ENCODE data around the gene CASK.
"Not testable (repeated sequence)": the region's sequence is repeated elsewhere in the genome, so short reads cannot be mapped to it uniquely, and the experiment has no call there.

Gene CASK

DNA sequence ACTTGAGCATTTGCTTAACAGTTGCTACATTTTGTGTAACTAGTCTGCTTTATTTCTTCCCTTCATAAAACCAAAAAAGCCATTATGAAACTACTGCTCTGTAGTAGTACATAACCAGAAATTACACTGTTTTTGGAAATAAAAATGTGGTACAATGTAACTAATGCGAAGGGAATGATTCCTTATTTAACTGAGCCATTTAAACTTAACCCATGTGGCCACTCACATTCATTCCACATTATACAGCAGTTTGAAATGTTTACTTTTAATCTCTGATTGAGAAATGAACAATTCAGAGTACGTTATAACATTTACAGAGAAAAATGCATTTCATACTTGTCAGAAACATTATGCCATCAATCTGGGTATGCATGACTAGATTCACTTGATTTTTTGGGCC is 382.0 kb downstream of the CASK start:
- FAIRE-seq (no peak), DNase-seq (ENCODE audit: extremely low spot score, insufficient read length, low read depth) (no peak)

DNA sequence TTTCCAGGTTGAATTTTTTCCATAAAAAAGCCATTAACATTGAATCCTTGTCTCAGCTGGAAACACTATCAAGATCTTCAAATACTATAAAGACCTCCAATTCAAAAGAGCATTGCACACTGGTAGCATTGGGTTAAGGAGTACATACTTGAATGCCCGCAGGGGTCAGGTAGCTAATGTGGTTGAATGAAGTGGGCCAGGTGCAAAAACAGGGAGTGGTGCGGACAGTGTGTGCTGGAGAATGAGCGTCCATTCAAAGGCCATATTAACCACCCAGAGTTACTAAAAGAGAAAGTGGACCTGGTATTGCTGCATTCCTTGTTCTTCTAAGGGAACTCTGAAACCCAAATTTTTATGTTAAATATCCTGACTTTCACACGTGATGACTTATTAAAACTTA is 384.6 kb downstream of the CASK start:
- FAIRE-seq (no peak), DNase-seq (ENCODE audit: extremely low spot score, insufficient read length, low read depth) (no peak)

DNA sequence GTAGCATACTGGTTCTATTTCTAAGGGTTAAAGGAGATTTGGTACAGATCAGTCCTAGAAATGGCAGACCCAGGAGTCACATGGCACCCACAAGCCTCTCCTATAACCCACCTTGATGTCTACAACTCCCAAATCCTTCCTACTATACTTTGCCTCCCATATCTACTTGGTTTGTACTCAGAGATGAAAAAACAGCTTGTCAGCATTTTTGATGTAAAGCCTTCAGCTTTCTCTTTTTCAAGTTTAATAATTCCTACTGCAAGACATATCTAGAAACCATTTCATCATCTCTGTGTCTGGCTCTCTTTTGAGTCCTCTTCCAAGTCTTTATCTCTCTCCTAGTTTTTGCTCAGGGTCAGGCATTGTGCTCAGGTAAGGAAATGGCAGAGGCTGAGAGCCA is 393.3 kb downstream of the CASK start:
- DNase-seq (ENCODE audit: extremely low spot score, insufficient read length, low read depth), result no peak
- no peak for FAIRE-seq

- FAIRE-seq (no peak), DNase-seq (ENCODE audit: extremely low spot score, insufficient read length, low read depth) (no peak)
Measured at GRCh38 chrX:41529221-41529620, 394.1 kb downstream of the CASK start.

- FAIRE-seq (no peak), DNase-seq (ENCODE audit: extremely low spot score, insufficient read length, low read depth) (no peak)
Measured at GRCh38 chrX:41528784-41529183, 394.6 kb downstream of the CASK start.

- DNase-seq (ENCODE audit: extremely low spot score, insufficient read length, low read depth) (no peak), FAIRE-seq (peak; percentile 69)
Measured at GRCh38 chrX:41526925-41527324, 396.4 kb downstream of the CASK start.

GRCh38 chrX:41526271-41526670 is 397.1 kb downstream of the CASK start:
- DNase-seq (ENCODE audit: extremely low spot score, insufficient read length, low read depth) (no peak), FAIRE-seq (no peak)

GRCh38 chrX:41522671-41523070 is 400.7 kb downstream of the CASK start:
- DNase-seq (ENCODE audit: extremely low spot score, insufficient read length, low read depth) (no peak), FAIRE-seq (no peak)

GRCh38 chrX:41522081-41522480 is 401.3 kb downstream of the CASK start:
- FAIRE-seq (no peak), DNase-seq (ENCODE audit: extremely low spot score, insufficient read length, low read depth) (no peak)

DNA sequence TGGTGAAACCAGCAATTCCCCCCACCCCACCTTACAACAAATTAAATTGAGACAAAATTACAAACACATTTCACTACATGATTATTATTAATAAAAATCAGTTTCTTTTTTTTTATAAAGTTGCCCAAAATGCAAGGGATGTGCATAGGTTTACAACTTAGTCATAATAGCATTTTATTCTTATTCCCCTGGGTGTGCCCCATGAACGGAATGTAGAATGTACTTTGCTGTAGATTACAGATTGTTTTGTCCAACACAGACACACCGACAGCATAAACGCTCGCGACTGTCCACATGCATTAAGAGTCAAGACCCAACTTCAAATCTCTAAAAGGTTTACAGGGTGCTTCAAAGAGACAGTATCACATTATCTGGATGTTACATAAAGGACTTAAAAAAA is 403.9 kb downstream of the CASK start:
- no peak for DNase-seq (ENCODE audit: extremely low spot score, insufficient read length, low read depth)
- no peak for FAIRE-seq

- FAIRE-seq, result no peak
- DNase-seq (ENCODE audit: extremely low spot score, insufficient read length, low read depth), result no peak
Measured at GRCh38 chrX:41518841-41519220, 404.5 kb downstream of the CASK start.

GRCh38 chrX:41518127-41518840 is 405.1 kb downstream of the CASK start:
- FAIRE-seq (peak; percentile 21), DNase-seq (ENCODE audit: extremely low spot score, insufficient read length, low read depth) (no peak)

GRCh38 chrX:41516999-41517765 is 406.2 kb downstream of the CASK start:
- no peak for DNase-seq (ENCODE audit: extremely low spot score, insufficient read length, low read depth)
- FAIRE-seq, result no peak

DNA sequence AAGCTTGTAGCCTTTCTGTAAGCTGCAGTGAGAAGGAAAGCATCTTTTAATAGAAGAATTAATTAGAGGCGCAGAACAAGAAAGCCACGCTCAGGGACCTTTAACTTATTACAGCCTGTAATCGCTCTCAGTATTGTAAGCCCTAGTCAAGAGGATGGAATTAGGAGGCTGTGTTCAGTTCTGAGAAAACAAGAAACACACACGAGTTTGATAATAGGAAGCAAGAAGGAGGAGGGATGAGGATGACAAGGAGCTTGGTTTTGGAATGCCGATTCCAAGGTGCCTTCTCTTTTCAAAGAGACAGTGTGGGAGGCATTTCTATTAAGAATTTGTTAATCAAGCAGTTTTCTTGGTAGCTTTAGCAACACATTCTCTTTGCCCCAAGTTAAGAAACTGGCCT is 406.9 kb downstream of the CASK start:
- no peak for DNase-seq (ENCODE audit: extremely low spot score, insufficient read length, low read depth)
- peak; percentile 5 for FAIRE-seq

GRCh38 chrX:41515376-41515775 is 408.0 kb downstream of the CASK start:
- no peak for DNase-seq (ENCODE audit: extremely low spot score, insufficient read length, low read depth)
- no peak for FAIRE-seq

GRCh38 chrX:41514179-41514578 is 409.2 kb downstream of the CASK start:
- DNase-seq (ENCODE audit: extremely low spot score, insufficient read length, low read depth), result no peak
- FAIRE-seq, result no peak

- not testable (repeated sequence) for DNase-seq (ENCODE audit: extremely low spot score, insufficient read length, low read depth); FAIRE-seq
Measured at GRCh38 chrX:41512853-41513252, 410.5 kb downstream of the CASK start.

DNA sequence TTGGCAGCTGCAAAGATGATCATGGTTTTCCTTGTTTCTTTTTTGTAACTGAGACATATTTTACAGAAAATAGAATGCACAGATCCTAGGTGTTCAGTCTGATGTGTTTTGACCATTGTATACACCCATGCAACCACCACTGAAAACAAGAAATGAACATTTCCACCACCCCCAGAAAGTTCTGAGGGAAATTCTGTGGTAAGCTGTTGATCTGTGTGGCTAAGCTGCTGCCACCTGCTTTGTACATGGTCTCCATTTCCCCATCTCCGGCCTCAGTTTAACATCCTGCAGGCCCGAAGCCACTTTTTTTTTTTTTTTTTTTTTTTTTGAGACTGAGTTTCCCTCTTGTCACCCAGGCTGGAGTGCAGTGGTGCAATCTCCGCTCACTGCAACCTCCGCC is 411.0 kb downstream of the CASK start:
- FAIRE-seq (peak; percentile 88), DNase-seq (ENCODE audit: extremely low spot score, insufficient read length, low read depth) (peak; percentile 8)

DNA sequence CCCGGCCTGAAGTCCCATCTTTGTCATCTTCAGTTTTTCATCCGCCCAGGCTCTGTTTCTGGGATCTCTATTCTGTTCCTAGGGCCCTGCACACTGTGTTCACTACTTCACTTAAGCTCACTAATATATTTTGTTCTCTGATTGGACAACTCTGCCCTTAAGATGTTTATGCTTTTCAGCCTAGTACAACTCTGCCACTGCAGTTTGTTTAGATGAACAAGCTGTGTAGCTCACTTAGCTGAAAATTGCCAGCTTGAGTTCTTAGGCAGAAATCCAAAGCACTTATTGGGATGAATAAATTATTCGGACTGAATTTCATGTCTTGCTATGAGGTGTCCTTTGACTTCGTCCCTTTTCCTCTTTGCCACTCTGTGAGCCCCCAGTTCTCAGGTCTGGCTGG is 415.4 kb downstream of the CASK start:
- DNase-seq (ENCODE audit: extremely low spot score, insufficient read length, low read depth) (no peak), FAIRE-seq (no peak)

DNA sequence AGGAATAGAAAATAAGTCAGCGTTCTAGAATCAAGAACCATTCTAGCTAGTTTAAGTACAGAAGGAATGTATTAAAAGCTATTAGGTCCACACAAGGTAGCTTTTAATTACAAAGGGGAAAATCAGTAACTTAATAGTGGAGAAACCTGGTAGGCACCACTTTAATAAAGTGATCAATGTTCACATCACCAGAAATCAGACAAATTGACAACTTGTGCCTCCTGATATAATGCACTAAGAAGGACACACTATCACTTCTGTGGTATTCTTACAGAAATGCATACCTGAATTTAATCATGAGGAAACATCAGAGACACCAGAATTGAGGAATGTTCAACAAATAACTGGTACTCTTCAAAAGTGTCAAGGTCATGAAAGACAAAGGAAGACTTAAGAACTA is 421.4 kb downstream of the CASK start:
- DNase-seq (ENCODE audit: extremely low spot score, insufficient read length, low read depth), result no peak
- no peak for FAIRE-seq

GRCh38 chrX:41499984-41500383 is 423.4 kb downstream of the CASK start:
- FAIRE-seq, result no peak

GRCh38 chrX:41499195-41499594 is 424.2 kb downstream of the CASK start:
- DNase-seq (ENCODE audit: extremely low spot score, insufficient read length, low read depth) (no peak), FAIRE-seq (no peak)

More at GRCh38 chrX:41499984-41500383, 423.4 kb downstream of the CASK start:
- no peak for DNase-seq (ENCODE audit: extremely low spot score, insufficient read length, low read depth)

Data from GM18507 (cell line).